Transverse colon (tissue), 4 donors: ENCODE data around the gene MED10. TPM values are rescaled to one million over a fixed set of nuclear protein-coding genes. Genes with fewer than 3 reads are reported as not detected.

Experiments used
- DNase-seq: peaks from one replicate; pipeline ENCODE4 v3.0.0-alpha.2; 2019
- H3K27ac ChIP-seq, 4 donors: fragments of 200-600 bp; sonication (generic); 2 replicates each; pipeline ENCODE4 v1.5.1; 2016 to 2018; ENCODE audit warnings: inconsistent platforms in 4 of 4
- H3K27me3 ChIP-seq: fragments of 200-600 bp; sonication (generic); 2 replicates; pipeline ENCODE4 v1.5.1; 2017; ENCODE audit warnings: inconsistent platforms
- H3K36me3 ChIP-seq, 4 donors: fragments of 200-600 bp; sonication (generic); 2 replicates each; pipeline ENCODE4 v1.5.1; 2017 to 2019; ENCODE audit warnings: inconsistent platforms in 4 of 4
- H3K4me1 ChIP-seq, 4 donors: fragments of 200-600 bp; sonication (generic); 2 replicates each; pipeline ENCODE4 v1.5.1; 2017 to 2020; ENCODE audit warnings: inconsistent platforms in 4 of 4
- H3K4me3 ChIP-seq, 4 donors: fragments of 200-600 bp; sonication (generic); 1 replicate in 1 of 4; 2 replicates in 3 of 4; pipeline versions ENCODE4 v1.5.1 to v1.6.1; 2017 to 2019; ENCODE audit warnings: inconsistent platforms in 4 of 4
- H3K9me3 ChIP-seq, 2 donors: fragments of 200-600 bp; sonication (generic); 2 replicates each; pipeline ENCODE4 v1.5.1; 2017 to 2019; ENCODE audit warnings: inconsistent platforms in 2 of 2
- EP300 ChIP-seq: sonication (generic); formaldehyde crosslinking; IDR thresholded peaks from one replicate; pipeline ENCODE4 v1.6.1; 2017; ENCODE audit warnings: antibody characterized with exemption, low read depth
- POLR2A ChIP-seq: fragments of 450-650 bp; IDR thresholded peaks from one replicate; pipeline ENCODE4 v1.6.1; 2016; ENCODE audit warnings: antibody characterized with exemption, mild to moderate bottlenecking, moderate library complexity
- POLR2AphosphoS5 ChIP-seq, 3 donors: sonication (generic); formaldehyde crosslinking; IDR thresholded peaks; one replicate each; pipeline ENCODE4 v1.6.1; 2016; ENCODE audit warnings: antibody characterized with exemption in 3 of 3
- WGBS, 2 donors: methylation state at CpG; one replicate each; pipeline ENCODE4 v1.1.5; 2018; ENCODE audit warnings: low coverage in 1 of 2; 5-methylcytosine and 5-hydroxymethylcytosine counted together
- in situ Hi-C, 4 donors: fragments of 200-750 bp; cut with MboI; loops; one replicate each; pipeline versions ENCODE4 v1.15.0 to v1.15.1; 2017; ENCODE audit warnings: low sequenced_read_pairs in 3 of 4, low pct_ligation_motif_present in 1 of 4, low pct_unique_long_range_greater_than_20kb in 1 of 4
- intact Hi-C: fragments of 100-400 bp; cut with DNase I; formaldehyde crosslinking; loops from one replicate; pipeline ENCODE4 v1.15.1; 2023; ENCODE audit warnings: low total_unique reads
- total RNA-seq, 4 donors: library from RNA; depleted of rRNA; stranded (reverse); fragments of >200 nt; gene quantifications; one replicate each; pipeline ENCODE4 v1.1.0, GENCODE V29; 2016
- TF ChIP-seq, protein P1 (sequence below), 5 experiments: fragments of 200-600 bp in 3 of 5; fragments of 450-650 bp in 2 of 5; sonication (generic) in 3 of 5; IDR thresholded peaks; 1 replicate in 2 of 5; 2 replicates in 3 of 5; pipeline ENCODE4 v1.5.1; 2016 to 2017; ENCODE audit warnings: antibody characterized with exemption in 5 of 5, inconsistent platforms in 3 of 5, mild to moderate bottlenecking in 2 of 5, moderate library complexity in 1 of 5

Gene MED10
- total RNA-seq, 4 donors from 2014 or later = 9.4 to 25.1 (median 19.6) TPM

- Histone ChIP-seq H3K27me3 (no peaks in the 10 kb centered on the region), H3K36me3 (no peaks in the 10 kb centered on the region), H3K9me3 (no peaks in the 10 kb centered on the region), H3K4me3 (no peak overlapping the region), H3K27ac (no peak overlapping the region), H3K4me1 (no peaks in the 10 kb centered on the region)
- intact Hi-C loops (no loop called here), in situ Hi-C loops (no loop called here)
- DNase-seq = no peak
- WGBS, 2 donors = 91 to 96% methylated on average over 8 to 19 of the region's 19 CpGs
- TF ChIP-seq EP300 = no peak
- TF ChIP-seq POLR2AphosphoS5 (IDR thresholded peaks at IDR 0.05) = no peak
These were observed 30.7 kb downstream of the MED10 start for GRCh38 chr5:6347673-6348072.

DNA sequence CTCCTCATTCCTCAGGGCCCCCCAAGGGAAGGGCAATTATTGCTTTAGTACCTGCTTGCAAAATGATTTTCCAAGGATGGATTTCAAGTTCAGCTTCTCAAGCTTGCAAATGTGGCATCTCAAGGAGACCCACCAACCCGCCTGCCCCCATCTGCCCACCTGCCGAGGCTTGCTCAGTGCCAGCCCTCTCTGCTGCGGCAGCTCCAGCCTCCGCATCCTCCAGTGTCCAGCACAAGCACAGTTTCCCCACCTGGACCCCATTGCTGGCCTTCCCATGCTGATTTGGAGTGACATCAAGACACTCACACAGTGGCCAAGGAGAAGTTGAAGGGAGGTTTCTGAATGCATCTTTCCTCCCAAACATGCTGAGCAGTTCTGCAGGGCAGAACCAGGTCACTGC is 31.2 kb downstream of the MED10 start:
- Histone ChIP-seq H3K9me3 (no peaks in the 10 kb centered on the region), H3K4me3 (no peak overlapping the region), H3K27me3 (no peaks in the 10 kb centered on the region), H3K4me1 (no peaks in the 10 kb centered on the region), H3K27ac (no peak overlapping the region), H3K36me3 (no peaks in the 10 kb centered on the region)
- intact Hi-C loops (no loop called here), in situ Hi-C loops (no loop called here)
- TF ChIP-seq, protein P1, sequence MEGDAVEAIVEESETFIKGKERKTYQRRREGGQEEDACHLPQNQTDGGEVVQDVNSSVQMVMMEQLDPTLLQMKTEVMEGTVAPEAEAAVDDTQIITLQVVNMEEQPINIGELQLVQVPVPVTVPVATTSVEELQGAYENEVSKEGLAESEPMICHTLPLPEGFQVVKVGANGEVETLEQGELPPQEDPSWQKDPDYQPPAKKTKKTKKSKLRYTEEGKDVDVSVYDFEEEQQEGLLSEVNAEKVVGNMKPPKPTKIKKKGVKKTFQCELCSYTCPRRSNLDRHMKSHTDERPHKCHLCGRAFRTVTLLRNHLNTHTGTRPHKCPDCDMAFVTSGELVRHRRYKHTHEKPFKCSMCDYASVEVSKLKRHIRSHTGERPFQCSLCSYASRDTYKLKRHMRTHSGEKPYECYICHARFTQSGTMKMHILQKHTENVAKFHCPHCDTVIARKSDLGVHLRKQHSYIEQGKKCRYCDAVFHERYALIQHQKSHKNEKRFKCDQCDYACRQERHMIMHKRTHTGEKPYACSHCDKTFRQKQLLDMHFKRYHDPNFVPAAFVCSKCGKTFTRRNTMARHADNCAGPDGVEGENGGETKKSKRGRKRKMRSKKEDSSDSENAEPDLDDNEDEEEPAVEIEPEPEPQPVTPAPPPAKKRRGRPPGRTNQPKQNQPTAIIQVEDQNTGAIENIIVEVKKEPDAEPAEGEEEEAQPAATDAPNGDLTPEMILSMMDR (IDR thresholded peaks at IDR 0.05) = no peak
- TF ChIP-seq POLR2AphosphoS5 (IDR thresholded peaks at IDR 0.05) (no peak), POLR2A (no peak), EP300 (no peak)
- WGBS, 2 donors = 88% methylated on average over 4 of the region's 4 CpGs; no CpG with 5 or more reads in 1 of the 2 donors
- DNase-seq = no peak

- Histone ChIP-seq H3K36me3 (no peaks in the 10 kb centered on the region), H3K27ac (no peak overlapping the region), H3K4me1 (no peaks in the 10 kb centered on the region), H3K4me3 (no peak overlapping the region), H3K9me3 (no peaks in the 10 kb centered on the region), H3K27me3 (no peaks in the 10 kb centered on the region)
- in situ Hi-C loops (no loop called here), intact Hi-C loops (no loop called here)
- DNase-seq = no peak
- WGBS, 2 donors = 80 to 84% methylated on average over 5 of the region's 5 CpGs
- TF ChIP-seq POLR2AphosphoS5 (IDR thresholded peaks at IDR 0.05) = no peak
- no peak for TF ChIP-seq EP300
- TF ChIP-seq, protein P1 (IDR thresholded peaks at IDR 0.05) = no peak
- TF ChIP-seq POLR2A = no peak
These were observed 33.8 kb downstream of the MED10 start for GRCh38 chr5:6344593-6344989.

DNA sequence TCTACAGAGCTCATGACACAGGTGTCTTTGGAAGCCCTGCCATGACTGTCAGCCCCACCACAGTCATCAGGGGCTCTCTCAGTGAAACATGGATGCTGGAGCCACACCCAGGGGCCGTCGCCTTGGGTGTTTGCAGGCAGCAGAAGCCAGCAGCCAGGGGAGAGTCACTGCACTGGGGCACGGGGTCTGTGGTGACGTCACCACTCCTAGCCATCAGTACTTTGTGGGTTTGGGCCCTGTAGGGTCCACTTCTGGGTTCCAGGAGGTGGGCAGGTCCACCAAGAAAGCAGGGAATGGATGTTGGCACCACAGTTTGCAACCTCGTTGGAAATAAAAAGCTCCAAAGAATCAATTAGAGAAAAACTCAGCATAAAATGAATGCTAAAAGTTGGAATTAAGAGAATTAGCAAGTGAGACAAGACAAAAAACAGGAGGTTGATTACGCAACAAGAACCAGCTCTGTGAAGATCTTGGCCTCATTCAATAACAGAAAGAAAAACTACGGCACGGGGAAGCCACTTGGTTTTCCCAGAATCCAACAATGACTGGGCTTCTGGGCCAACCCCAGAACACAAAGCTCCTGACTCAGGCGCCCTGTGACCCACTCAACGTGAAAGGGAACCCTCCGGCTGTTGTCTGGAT is 34.3 kb downstream of the MED10 start:
- in situ Hi-C loops = no loop called here
- intact Hi-C loops = no loop called here
- Histone ChIP-seq H3K27ac (no peak overlapping the region), H3K36me3 (no peaks in the 10 kb centered on the region), H3K4me1 (no peaks in the 10 kb centered on the region), H3K9me3 (no peaks in the 10 kb centered on the region), H3K27me3 (no peaks in the 10 kb centered on the region), H3K4me3 (no peak overlapping the region)
- WGBS, 2 donors = 79 to 81% methylated on average over 9 to 11 of the region's 11 CpGs
- TF ChIP-seq POLR2AphosphoS5 (IDR thresholded peaks at IDR 0.05) (no peak), POLR2A (no peak), EP300 (no peak)
- TF ChIP-seq, protein P1 (IDR thresholded peaks at IDR 0.05) = no peak
- no peak for DNase-seq
